ENCODE data around the gene RCOR1. TPM values are rescaled to one million over a fixed set of nuclear protein-coding genes. Genes with fewer than 3 reads are reported as not detected.

Gene RCOR1
- total RNA-seq, 1 donor from 2014 or later = 19.7 TPM

GRCh38 chr14:102560458-102561261, 31.8 kb upstream of the RCOR1 start:
- no peak for FAIRE-seq
- no peak for DNase-seq (ENCODE audit: low read depth)
- TF ChIP-seq, protein P1, sequence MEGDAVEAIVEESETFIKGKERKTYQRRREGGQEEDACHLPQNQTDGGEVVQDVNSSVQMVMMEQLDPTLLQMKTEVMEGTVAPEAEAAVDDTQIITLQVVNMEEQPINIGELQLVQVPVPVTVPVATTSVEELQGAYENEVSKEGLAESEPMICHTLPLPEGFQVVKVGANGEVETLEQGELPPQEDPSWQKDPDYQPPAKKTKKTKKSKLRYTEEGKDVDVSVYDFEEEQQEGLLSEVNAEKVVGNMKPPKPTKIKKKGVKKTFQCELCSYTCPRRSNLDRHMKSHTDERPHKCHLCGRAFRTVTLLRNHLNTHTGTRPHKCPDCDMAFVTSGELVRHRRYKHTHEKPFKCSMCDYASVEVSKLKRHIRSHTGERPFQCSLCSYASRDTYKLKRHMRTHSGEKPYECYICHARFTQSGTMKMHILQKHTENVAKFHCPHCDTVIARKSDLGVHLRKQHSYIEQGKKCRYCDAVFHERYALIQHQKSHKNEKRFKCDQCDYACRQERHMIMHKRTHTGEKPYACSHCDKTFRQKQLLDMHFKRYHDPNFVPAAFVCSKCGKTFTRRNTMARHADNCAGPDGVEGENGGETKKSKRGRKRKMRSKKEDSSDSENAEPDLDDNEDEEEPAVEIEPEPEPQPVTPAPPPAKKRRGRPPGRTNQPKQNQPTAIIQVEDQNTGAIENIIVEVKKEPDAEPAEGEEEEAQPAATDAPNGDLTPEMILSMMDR (IDR thresholded peaks at IDR 0.05; ENCODE audit: insufficient read depth, low read length, severe bottlenecking) = no peak
- Histone ChIP-seq H3K27me3 (ENCODE audit: control insufficient read depth, insufficient read depth, low read length) (no peaks in the 10 kb centered on the region), H3K4me3 (ENCODE audit: low read depth, low read length) (no peak overlapping the region), H3K36me3 (ENCODE audit: control insufficient read depth, insufficient read depth, low read length) (no peaks in the 10 kb centered on the region)

- Histone ChIP-seq H3K36me3 (ENCODE audit: control insufficient read depth, insufficient read depth, low read length) (no peaks in the 10 kb centered on the region), H3K27me3 (ENCODE audit: control insufficient read depth, insufficient read depth, low read length) (no peaks in the 10 kb centered on the region), H3K4me3 (ENCODE audit: low read depth, low read length) (no peak overlapping the region)
- TF ChIP-seq, protein P1 (IDR thresholded peaks at IDR 0.05; ENCODE audit: insufficient read depth, low read length, severe bottlenecking) = no peak
- FAIRE-seq (no peak), DNase-seq (ENCODE audit: low read depth) (no peak)
Measured at GRCh38 chr14:102565331-102565887, 27.0 kb upstream of the RCOR1 start.

DNA sequence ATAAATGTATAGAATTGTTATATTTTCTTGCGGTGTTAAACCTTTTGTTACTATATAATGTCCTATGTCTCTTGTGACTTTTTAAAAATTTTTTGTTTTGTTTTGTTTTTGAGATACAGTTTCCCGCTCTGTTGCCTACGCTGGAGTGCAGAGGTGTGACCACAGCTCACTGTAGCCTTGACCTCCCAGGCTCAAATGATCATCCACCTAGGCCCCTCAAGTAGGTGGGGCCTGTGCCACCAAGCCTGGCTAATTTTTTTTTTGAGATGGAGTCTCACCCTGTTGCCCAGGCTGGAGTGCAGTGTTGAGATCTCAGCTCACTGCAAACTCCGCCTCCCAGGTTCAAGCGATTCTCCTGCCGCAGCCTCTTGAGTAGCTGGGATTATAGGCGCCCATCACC, 26.5 kb upstream of the RCOR1 start:
- Histone ChIP-seq H3K27me3 (ENCODE audit: control insufficient read depth, insufficient read depth, low read length) (no peaks in the 10 kb centered on the region), H3K36me3 (ENCODE audit: control insufficient read depth, insufficient read depth, low read length) (no peaks in the 10 kb centered on the region), H3K4me3 (ENCODE audit: low read depth, low read length) (no peak overlapping the region)
- no peak for DNase-seq (ENCODE audit: low read depth)
- TF ChIP-seq, protein P1 (IDR thresholded peaks at IDR 0.05; ENCODE audit: insufficient read depth, low read length, severe bottlenecking) = no peak
- no peak for FAIRE-seq

DNA sequence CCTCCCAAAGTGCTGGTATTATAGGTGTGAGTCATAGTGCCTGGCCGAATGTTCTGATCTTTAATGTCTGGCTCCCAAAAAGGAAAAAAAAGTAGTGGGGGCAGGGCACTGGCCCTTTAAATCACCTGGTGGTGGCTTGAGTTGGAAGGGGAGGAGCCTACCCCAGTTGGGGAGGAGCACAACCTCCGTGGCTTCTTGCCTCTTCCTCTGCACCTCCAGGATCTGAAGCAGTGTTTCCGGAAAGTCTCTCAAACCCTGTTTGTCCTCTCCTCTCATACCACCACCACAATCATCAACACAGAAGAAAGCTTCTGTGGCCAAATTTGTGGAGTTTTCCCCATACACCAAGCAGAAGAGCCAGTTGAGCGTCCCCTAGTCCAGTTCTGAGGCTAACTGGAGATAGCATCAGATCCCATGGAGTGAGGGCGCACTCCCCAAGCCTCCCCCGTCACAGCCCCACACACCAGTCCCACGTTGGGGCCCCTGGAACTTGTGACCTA, 24.3 kb upstream of the RCOR1 start:
- H3K4me3 ChIP-seq (ENCODE audit: low read depth, low read length) = no peak overlapping the region
- peak; percentile 80 for DNase-seq (ENCODE audit: low read depth)
- FAIRE-seq = no peak

GRCh38 chr14:102570334-102570995, 22.0 kb upstream of the RCOR1 start:
- Histone ChIP-seq H3K36me3 (ENCODE audit: control insufficient read depth, insufficient read depth, low read length) (no peaks in the 10 kb centered on the region), H3K27me3 (ENCODE audit: control insufficient read depth, insufficient read depth, low read length) (no peaks in the 10 kb centered on the region), H3K4me3 (ENCODE audit: low read depth, low read length) (no peak overlapping the region)
- FAIRE-seq (no peak), DNase-seq (ENCODE audit: low read depth) (no peak)
- TF ChIP-seq, protein P1 (IDR thresholded peaks at IDR 0.05; ENCODE audit: insufficient read depth, low read length, severe bottlenecking) = no peak

More for the DNA sequence above, 24.3 kb upstream of the RCOR1 start:
- TF ChIP-seq, protein P1 (IDR thresholded peaks at IDR 0.05; ENCODE audit: insufficient read depth, low read length, severe bottlenecking) = no peak
- no peaks in the 10 kb centered on the region for H3K27me3 ChIP-seq (ENCODE audit: control insufficient read depth, insufficient read depth, low read length)
- H3K36me3 ChIP-seq (ENCODE audit: control insufficient read depth, insufficient read depth, low read length) = no peaks in the 10 kb centered on the region

Data from bronchial epithelial cell (primary cell).